ENCODE data around the gene LYRM4. TPM values are rescaled to one million over a fixed set of nuclear protein-coding genes. Genes with fewer than 3 reads are reported as not detected.

LYRM4 gene
- total RNA-seq, 1 experiment from 2014 or later: 52.8 TPM

DNA sequence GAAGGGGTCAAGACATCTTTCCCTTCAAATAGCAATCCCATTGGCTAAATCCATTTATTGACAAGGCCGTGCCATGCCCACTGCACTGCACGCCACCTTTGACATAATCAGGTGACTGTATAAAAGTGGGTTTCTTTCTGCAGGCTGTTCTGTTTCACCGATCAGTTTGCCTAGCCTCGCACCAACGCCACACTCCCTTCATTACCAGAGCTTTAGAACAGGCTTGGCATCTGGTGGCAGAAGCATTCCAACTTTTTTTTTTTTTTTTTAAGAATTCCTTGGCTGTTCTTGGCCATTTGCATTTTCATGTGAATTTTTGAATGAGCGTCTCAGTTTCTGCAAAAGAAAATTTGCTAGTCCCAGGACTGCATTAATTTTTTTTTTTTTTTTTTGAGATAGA is 97.5 kb downstream of the LYRM4 start:
- no peak overlapping the region for H3K4me3 ChIP-seq (ENCODE audit: low read depth, low read length)
- no peak overlapping the region for H3K4me3 Mint-ChIP-seq (ENCODE audit: unreplicated experiment)
- no peaks in the 10 kb centered on the region for H3K9me3 ChIP-seq
- no peak for DNase-seq
- no peaks in the 10 kb centered on the region for H3K9me3 Mint-ChIP-seq (ENCODE audit: unreplicated experiment)
- H3K36me3 ChIP-seq (ENCODE audit: control insufficient read depth, insufficient read depth, low read length): no peaks in the 10 kb centered on the region
- no peaks in the 10 kb centered on the region for H3K4me1 ChIP-seq
- TF ChIP-seq, protein P1, sequence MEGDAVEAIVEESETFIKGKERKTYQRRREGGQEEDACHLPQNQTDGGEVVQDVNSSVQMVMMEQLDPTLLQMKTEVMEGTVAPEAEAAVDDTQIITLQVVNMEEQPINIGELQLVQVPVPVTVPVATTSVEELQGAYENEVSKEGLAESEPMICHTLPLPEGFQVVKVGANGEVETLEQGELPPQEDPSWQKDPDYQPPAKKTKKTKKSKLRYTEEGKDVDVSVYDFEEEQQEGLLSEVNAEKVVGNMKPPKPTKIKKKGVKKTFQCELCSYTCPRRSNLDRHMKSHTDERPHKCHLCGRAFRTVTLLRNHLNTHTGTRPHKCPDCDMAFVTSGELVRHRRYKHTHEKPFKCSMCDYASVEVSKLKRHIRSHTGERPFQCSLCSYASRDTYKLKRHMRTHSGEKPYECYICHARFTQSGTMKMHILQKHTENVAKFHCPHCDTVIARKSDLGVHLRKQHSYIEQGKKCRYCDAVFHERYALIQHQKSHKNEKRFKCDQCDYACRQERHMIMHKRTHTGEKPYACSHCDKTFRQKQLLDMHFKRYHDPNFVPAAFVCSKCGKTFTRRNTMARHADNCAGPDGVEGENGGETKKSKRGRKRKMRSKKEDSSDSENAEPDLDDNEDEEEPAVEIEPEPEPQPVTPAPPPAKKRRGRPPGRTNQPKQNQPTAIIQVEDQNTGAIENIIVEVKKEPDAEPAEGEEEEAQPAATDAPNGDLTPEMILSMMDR (IDR thresholded peaks at IDR 0.05; ENCODE audit: insufficient read depth in 1 of 2, low read depth in 1 of 2, low read length in 1 of 2, severe bottlenecking in 1 of 2, unreplicated experiment in 1 of 2): no peak
- no peaks in the 10 kb centered on the region; the same call in 1 of the 2 replicates for H3K27me3 ChIP-seq (replicated peaks; ENCODE audit: control insufficient read depth, insufficient read depth, low read length)
- intact Hi-C loops (cut with micrococcal nuclease; ENCODE audit: unreplicated experiment): no loop called here
- H3K36me3 Mint-ChIP-seq (ENCODE audit: insufficient read depth, unreplicated experiment): no peaks in the 10 kb centered on the region
- H3K4me1 Mint-ChIP-seq (ENCODE audit: low read depth, unreplicated experiment): peaks cover 12% of the 10 kb centered on the region
- POLR2A ChIA-PET: no interaction called here
- H3K27me3 Mint-ChIP-seq (ENCODE audit: insufficient read depth, unreplicated experiment): no peaks in the 10 kb centered on the region
- CTCF ChIA-PET: no interaction called here
- no peak overlapping the region for H3K27ac Mint-ChIP-seq (ENCODE audit: unreplicated experiment)
- no TSS peak for BruUV-seq (replicated peaks)

DNA sequence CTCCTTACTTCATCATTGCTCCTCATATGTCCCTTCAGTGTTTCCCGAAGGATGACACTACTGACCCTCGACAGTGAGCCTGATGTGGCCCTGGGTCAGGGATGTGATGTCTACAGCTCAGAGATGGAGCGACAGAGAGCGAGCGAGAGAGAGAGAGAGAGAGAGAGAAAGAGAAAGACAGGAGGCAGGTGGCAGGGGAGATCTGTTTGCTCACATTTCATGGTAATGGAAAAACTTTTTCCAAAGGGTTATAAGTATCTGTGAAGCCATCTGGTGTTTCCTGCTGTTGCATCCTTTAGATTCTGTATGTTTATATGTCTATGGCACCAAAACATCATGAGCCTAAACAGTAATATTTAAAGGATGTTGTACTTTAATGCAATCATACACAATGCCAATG is 98.4 kb downstream of the LYRM4 start:
- Mint-ChIP-seq H3K9me3 (ENCODE audit: unreplicated experiment) (no peaks in the 10 kb centered on the region), H3K4me1 (ENCODE audit: low read depth, unreplicated experiment) (peaks cover 12% of the 10 kb centered on the region), H3K36me3 (ENCODE audit: insufficient read depth, unreplicated experiment) (no peaks in the 10 kb centered on the region), H3K27me3 (ENCODE audit: insufficient read depth, unreplicated experiment) (no peaks in the 10 kb centered on the region), H3K4me3 (ENCODE audit: unreplicated experiment) (no peak overlapping the region), H3K27ac (ENCODE audit: unreplicated experiment) (no peak overlapping the region)
- Histone ChIP-seq H3K4me3 (ENCODE audit: low read depth, low read length) (no peak overlapping the region), H3K4me1 (no peaks in the 10 kb centered on the region), H3K9me3 (no peaks in the 10 kb centered on the region), H3K36me3 (ENCODE audit: control insufficient read depth, insufficient read depth, low read length) (no peaks in the 10 kb centered on the region), H3K27me3 (replicated peaks; ENCODE audit: control insufficient read depth, insufficient read depth, low read length) (no peaks in the 10 kb centered on the region; the same call in 1 of the 2 replicates)
- TF ChIP-seq, protein P1 (IDR thresholded peaks at IDR 0.05; ENCODE audit: insufficient read depth in 1 of 2, low read depth in 1 of 2, low read length in 1 of 2, severe bottlenecking in 1 of 2, unreplicated experiment in 1 of 2): no peak
- intact Hi-C loops (cut with micrococcal nuclease; ENCODE audit: unreplicated experiment): no loop called here
- POLR2A ChIA-PET: no interaction called here
- CTCF ChIA-PET: no interaction called here
- DNase-seq: no peak
- no TSS peak for BruUV-seq (replicated peaks)

DNA sequence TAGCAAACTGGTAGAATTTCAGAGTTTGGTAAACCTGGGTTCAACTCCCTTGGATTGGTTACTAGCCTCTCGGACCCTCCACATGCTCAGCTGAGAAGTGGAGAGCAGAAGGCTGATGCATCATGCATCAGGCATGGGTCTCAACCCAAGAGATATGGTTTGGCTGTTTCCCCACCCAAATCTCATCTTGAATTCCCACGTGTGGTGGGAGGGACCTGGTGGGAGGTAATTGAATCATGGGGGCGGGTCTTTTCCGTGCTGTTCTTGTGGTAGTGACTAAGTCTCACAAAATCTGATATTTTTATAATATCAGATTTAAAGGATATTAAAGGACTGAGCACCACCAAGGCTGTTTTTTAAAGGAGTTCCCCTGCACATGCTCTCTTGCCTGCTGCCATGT is 100.5 kb downstream of the LYRM4 start:
- no peaks in the 10 kb centered on the region for H3K4me1 ChIP-seq
- H3K36me3 Mint-ChIP-seq (ENCODE audit: insufficient read depth, unreplicated experiment): no peaks in the 10 kb centered on the region
- H3K9me3 Mint-ChIP-seq (ENCODE audit: unreplicated experiment): no peaks in the 10 kb centered on the region
- no peak overlapping the region for H3K4me3 Mint-ChIP-seq (ENCODE audit: unreplicated experiment)
- DNase-seq: no peak
- no peaks in the 10 kb centered on the region for H3K9me3 ChIP-seq
- H3K27me3 Mint-ChIP-seq (ENCODE audit: insufficient read depth, unreplicated experiment): no peaks in the 10 kb centered on the region
- no peaks in the 10 kb centered on the region for H3K36me3 ChIP-seq (ENCODE audit: control insufficient read depth, insufficient read depth, low read length)
- intact Hi-C loops (cut with micrococcal nuclease; ENCODE audit: unreplicated experiment): no loop called here
- no TSS peak for BruUV-seq (replicated peaks)
- ChIA-PET CTCF (no interaction called here), POLR2A (no interaction called here)
- no peak overlapping the region for H3K4me3 ChIP-seq (ENCODE audit: low read depth, low read length)
- TF ChIP-seq, protein P1 (IDR thresholded peaks at IDR 0.05; ENCODE audit: insufficient read depth in 1 of 2, low read depth in 1 of 2, low read length in 1 of 2, severe bottlenecking in 1 of 2, unreplicated experiment in 1 of 2): no peak
- H3K4me1 Mint-ChIP-seq (ENCODE audit: low read depth, unreplicated experiment): peaks cover 12% of the 10 kb centered on the region
- H3K27me3 ChIP-seq (replicated peaks; ENCODE audit: control insufficient read depth, insufficient read depth, low read length): no peaks in the 10 kb centered on the region; the same call in 1 of the 2 replicates
- no peak overlapping the region for H3K27ac Mint-ChIP-seq (ENCODE audit: unreplicated experiment)

Data from Caco-2 (cell line).